Tibial artery (tissue), 4 donors: Measurements from ENCODE around the gene ZIC5.
A peak's percentile ranks its signal among the peaks of the same experiment; 100 is the strongest.

Source experiments
- DNase-seq, 2 donors: peaks; one replicate each; pipeline ENCODE4 v3.0.0-alpha.2; 2019
- H3K27ac ChIP-seq, 2 donors: fragments of 200-600 bp; sonication (generic) in 1 of 2; 1 replicate in 1 of 2; 2 replicates in 1 of 2; pipeline ENCODE4 v1.5.1; 2018 to 2019; ENCODE audit warnings: mild to moderate bottlenecking in 1 of 2
- H3K27me3 ChIP-seq, 2 donors: fragments of 200-600 bp; sonication (generic) in 1 of 2; one replicate each; pipeline versions ENCODE4 v1.5.1 to v1.6.0; 2016 to 2019
- H3K36me3 ChIP-seq, 3 donors: fragments of 200-600 bp; sonication (generic) in 2 of 3; one replicate each; pipeline ENCODE4 v1.5.1; 2016 to 2019; ENCODE audit warnings: mild to moderate bottlenecking in 2 of 3
- H3K4me1 ChIP-seq, 4 donors: fragments of 200-600 bp; sonication (generic) in 2 of 4; 1 replicate in 3 of 4; 2 replicates in 1 of 4; pipeline ENCODE4 v1.5.1; 2016 to 2019
- H3K4me3 ChIP-seq, 2 donors: fragments of 200-600 bp; sonication (generic) in 1 of 2; 1 replicate in 1 of 2; 2 replicates in 1 of 2; pipeline ENCODE4 v1.5.1; 2018 to 2019; ENCODE audit warnings: mild to moderate bottlenecking in 2 of 2
- H3K9me3 ChIP-seq, 3 donors: fragments of 200-600 bp; sonication (generic) in 1 of 3; one replicate each; pipeline ENCODE4 v1.5.1; 2016 to 2019
- intact Hi-C: fragments of 100-400 bp; cut with DNase I; formaldehyde crosslinking; loops from one replicate; pipeline ENCODE4 v1.15.0; 2023; ENCODE audit warnings: low total_unique reads
- TF ChIP-seq, protein P1 (sequence below), 2 experiments: fragments of 200-600 bp in 1 of 2; fragments of 450-650 bp in 1 of 2; IDR thresholded peaks; one replicate each; pipeline ENCODE4 v1.5.1; 2017 to 2019; ENCODE audit warnings: antibody characterized with exemption in 2 of 2, mild to moderate bottlenecking in 1 of 2, moderate library complexity in 1 of 2

ZIC5 gene

DNA sequence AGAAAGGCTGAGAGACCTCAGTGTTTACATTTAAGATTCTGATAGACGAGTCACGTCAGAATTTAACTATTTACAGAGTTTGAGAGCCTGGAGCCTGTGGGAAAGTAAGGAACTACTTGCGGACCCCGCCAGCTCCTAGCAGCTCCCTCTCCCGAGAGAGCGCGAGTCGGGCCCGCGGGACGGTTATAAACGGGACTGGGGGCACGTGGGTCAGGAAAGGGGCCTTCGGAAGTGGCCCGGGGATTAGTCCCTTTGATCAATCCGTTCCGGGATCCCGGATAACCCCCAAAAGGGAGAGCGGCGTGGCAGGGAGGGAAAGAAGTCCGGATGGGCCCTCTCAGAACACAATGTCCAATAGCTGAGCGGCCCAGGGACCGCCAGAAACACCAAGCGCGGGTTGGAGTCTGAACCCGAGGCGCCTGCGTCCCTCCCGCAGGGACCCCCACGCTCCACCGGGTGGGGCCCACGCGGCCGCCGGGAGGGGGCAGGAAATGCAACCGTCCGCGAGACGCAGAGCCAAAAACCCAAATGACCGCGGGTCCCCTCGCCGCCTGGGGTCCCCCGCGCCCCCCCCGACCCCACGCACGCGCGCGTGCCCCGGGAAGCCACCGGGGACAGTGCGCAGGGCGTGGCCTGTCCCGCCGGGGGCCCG is 3.6 kb downstream of the ZIC5 start:
- Histone ChIP-seq H3K4me3 (peak overlapping the region; percentile 7 to 46), H3K9me3 (no peaks in the 10 kb centered on the region), H3K27me3 (peaks cover 18 to 98% of the 10 kb centered on the region in 2 donors), H3K36me3 (no peaks in the 10 kb centered on the region), H3K4me1 (peaks cover 0 to 44% (median 34%) of the 10 kb centered on the region in 4 donors), H3K27ac (no peak overlapping the region)
- no peak for DNase-seq
- intact Hi-C loops: no loop called here
- TF ChIP-seq, protein P1, sequence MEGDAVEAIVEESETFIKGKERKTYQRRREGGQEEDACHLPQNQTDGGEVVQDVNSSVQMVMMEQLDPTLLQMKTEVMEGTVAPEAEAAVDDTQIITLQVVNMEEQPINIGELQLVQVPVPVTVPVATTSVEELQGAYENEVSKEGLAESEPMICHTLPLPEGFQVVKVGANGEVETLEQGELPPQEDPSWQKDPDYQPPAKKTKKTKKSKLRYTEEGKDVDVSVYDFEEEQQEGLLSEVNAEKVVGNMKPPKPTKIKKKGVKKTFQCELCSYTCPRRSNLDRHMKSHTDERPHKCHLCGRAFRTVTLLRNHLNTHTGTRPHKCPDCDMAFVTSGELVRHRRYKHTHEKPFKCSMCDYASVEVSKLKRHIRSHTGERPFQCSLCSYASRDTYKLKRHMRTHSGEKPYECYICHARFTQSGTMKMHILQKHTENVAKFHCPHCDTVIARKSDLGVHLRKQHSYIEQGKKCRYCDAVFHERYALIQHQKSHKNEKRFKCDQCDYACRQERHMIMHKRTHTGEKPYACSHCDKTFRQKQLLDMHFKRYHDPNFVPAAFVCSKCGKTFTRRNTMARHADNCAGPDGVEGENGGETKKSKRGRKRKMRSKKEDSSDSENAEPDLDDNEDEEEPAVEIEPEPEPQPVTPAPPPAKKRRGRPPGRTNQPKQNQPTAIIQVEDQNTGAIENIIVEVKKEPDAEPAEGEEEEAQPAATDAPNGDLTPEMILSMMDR (IDR thresholded peaks at IDR 0.05): no peak

DNA sequence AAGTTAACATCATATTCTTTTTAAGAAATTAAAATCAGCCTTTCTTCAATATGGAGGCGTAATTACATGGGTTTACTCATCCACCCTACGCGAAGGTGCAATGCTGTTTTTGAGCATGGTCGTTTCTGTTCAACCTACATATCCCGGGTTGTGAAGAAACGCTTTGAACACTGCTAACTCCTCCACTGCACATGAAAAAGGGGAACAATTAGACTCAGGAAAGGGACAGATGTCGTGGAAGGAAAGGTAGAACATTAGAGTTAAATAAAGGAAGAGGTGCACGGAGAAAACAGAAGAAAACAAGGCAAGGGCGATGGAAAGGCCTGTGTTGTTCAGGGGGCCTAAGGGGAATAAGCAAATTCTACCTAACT is 4.1 kb downstream of the ZIC5 start:
- Histone ChIP-seq H3K9me3 (no peaks in the 10 kb centered on the region), H3K36me3 (no peaks in the 10 kb centered on the region), H3K27ac (no peak overlapping the region), H3K27me3 (peaks cover 18 to 98% of the 10 kb centered on the region in 2 donors), H3K4me3 (no peak overlapping the region), H3K4me1 (peaks cover 0 to 44% (median 34%) of the 10 kb centered on the region in 4 donors)
- intact Hi-C loops: no loop called here
- DNase-seq: no peak
- TF ChIP-seq, protein P1 (IDR thresholded peaks at IDR 0.05): no peak

DNA sequence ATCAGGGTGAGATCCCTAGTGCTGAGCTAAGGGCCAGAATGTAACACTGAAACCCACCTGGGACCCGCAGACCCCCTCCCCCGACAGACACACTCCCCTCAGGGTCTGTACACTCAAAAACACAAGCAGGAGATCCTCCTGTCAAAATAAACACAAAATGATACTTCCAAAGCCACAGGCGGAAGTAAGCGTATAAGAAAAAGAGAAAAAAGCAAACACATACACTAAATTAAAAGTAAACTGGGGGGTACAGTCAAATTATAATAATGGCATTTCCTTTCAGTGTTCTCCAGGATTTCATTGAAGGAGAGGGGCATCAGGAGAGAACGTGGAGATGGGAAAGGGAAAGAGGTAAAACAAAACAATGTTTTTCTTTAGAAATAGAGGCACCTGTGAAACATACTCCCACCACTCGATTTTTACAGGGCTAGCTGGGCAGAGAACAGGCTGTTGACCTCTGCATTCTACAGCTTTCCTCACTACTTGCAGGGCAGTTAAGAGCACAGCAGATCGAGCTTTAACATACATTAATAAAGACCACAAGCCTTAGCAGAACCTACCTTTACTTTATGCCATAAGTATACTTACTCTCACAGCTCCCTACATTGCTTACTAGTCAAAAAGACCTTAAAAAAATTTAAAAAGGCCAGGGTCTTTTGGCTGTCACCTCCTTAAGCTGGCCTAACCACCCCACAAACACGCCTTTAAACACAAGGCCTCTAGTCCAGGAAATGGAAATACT is 5.3 kb downstream of the ZIC5 start:
- no peaks in the 10 kb centered on the region for H3K9me3 ChIP-seq
- no peak overlapping the region for H3K4me3 ChIP-seq
- DNase-seq: no peak
- no peak overlapping the region for H3K27ac ChIP-seq
- H3K4me1 ChIP-seq: peaks cover 0 to 34% (median 29%) of the 10 kb centered on the region in 4 donors
- intact Hi-C loops: no loop called here
- TF ChIP-seq, protein P1 (IDR thresholded peaks at IDR 0.05): no peak
- no peaks in the 10 kb centered on the region for H3K36me3 ChIP-seq
- H3K27me3 ChIP-seq: peaks cover 13 to 98% of the 10 kb centered on the region in 2 donors

DNA sequence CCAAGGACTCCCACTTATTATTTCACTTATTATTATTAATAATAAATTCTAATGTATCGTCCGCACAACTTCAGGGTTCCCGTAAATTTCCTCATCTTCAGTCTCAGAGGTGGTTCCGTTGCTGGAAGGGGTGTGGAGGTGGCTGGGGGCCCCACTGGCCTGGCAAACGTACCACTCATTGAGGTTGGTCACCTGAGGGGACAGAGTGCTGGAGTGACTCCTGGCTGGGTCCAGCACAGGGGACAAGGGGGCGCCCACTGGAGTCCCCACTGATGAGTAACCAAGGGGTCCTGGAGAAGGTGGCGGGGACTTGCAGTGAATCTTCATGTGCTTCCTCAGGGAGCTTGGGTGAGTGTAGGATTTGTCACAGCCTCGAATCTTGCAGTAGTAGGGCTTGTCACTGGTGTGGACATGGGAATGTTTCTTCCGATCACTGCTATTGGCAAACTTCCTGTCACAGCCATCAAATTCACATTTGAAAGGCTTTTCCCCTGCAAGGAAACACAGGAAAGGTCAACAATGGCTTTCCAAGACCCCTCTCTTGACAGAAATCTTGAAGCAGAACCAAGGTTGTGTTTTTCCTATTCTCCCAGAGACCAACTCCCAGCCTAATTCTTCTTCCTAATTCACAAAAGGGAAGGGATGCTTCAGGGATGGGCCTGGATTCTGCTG is 6.1 kb downstream of the ZIC5 start:
- H3K36me3 ChIP-seq: no peaks in the 10 kb centered on the region
- H3K4me3 ChIP-seq: no peak overlapping the region
- H3K9me3 ChIP-seq: no peaks in the 10 kb centered on the region
- peaks cover 11 to 98% of the 10 kb centered on the region in 2 donors for H3K27me3 ChIP-seq
- DNase-seq: no peak
- peaks cover 0 to 27% (median 22%) of the 10 kb centered on the region in 4 donors for H3K4me1 ChIP-seq
- intact Hi-C loops: no loop called here
- TF ChIP-seq, protein P1 (IDR thresholded peaks at IDR 0.05): no peak
- H3K27ac ChIP-seq: no peak overlapping the region

DNA sequence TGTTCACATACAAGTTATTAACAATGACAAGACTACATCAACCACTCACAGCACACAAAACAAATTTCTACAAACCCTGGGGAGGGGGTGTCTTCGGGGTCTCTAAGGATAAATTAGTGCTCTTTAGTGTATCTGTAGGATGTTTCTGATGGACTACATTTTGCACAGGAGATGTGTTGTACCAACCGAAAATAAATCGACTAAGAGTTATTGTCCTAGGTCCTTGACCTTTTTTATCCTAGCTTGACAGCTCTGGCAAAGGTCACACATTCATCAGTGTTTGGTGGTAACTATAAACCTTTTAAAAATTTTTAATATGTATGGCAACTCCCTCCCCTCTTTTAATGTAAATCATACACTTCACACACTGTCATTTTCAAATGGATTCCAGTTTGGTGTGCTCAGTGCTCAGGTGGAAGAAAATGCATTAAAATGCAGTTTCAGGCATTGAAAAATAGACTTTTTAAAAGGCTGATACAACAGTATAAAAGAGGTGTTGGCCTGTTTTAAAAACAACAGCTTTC is 7.7 kb downstream of the ZIC5 start:
- TF ChIP-seq, protein P1 (IDR thresholded peaks at IDR 0.05): no peak
- Histone ChIP-seq H3K36me3 (no peaks in the 10 kb centered on the region), H3K27ac (no peak overlapping the region), H3K4me3 (no peak overlapping the region), H3K4me1 (peaks cover 0 to 26% (median 16%) of the 10 kb centered on the region in 4 donors), H3K9me3 (no peaks in the 10 kb centered on the region), H3K27me3 (peaks cover 7 to 100% of the 10 kb centered on the region in 2 donors)
- intact Hi-C loops: no loop called here
- DNase-seq: no peak
